Pancreas (tissue), 10 donors: Measurements from ENCODE around the gene NELL1. TPM values are rescaled to one million over a fixed set of nuclear protein-coding genes. Genes with fewer than 3 reads are reported as not detected.

Source experiments
- ATAC-seq, 4 donors: fragments of 200-7000 bp; cut with Tn5 transposase; one replicate each; pipeline versions ENCODE4 v1.8.0 to v1.9.1; 2020; ENCODE audit warnings: mild to moderate bottlenecking in 4 of 4, moderate library complexity in 4 of 4
- DNase-seq, 6 donors: peaks; one replicate each; pipeline ENCODE4 v3.0.0-alpha.2; 2020
- FAIRE-seq: peaks from 2 replicates; lab custom pipeline; 2012; peaks lifted over from hg19 to GRCh38; lab: Jason Lieb, UNC
- H3K27ac ChIP-seq, 4 donors: fragments of 200-600 bp; sonication (generic); 1 replicate in 3 of 4; 2 replicates in 1 of 4; pipeline versions ENCODE4 v1.5.0 to v1.8.0; 2020
- H3K27me3 ChIP-seq, 4 donors: fragments of 200-600 bp; one replicate each; pipeline ENCODE4 v1.8.0; 2021
- H3K36me3 ChIP-seq, 3 donors: fragments of 200-600 bp; sonication (generic) in 1 of 3; one replicate each; pipeline versions ENCODE4 v1.5.0 to v1.8.0; 2020 to 2021
- H3K4me1 ChIP-seq, 3 donors: fragments of 200-600 bp; one replicate each; pipeline ENCODE4 v1.8.0; 2021
- H3K4me3 ChIP-seq, 4 donors: fragments of 200-600 bp; sonication (generic) in 2 of 4; one replicate each; pipeline versions ENCODE4 v1.5.0 to v1.8.0; 2020 to 2021
- H3K9me3 ChIP-seq, 4 donors: fragments of 200-600 bp; one replicate each; pipeline ENCODE4 v1.8.0; 2021
- WGBS, 2 donors: extraction: QIAGEN DNeasy Blood & Tissue Kit; methylation state at CpG; one replicate each; pipeline ENCODE4 v1.1.7; 2013; 5-methylcytosine and 5-hydroxymethylcytosine counted together
- intact Hi-C, 3 donors: fragments of 100-400 bp; cut with DNase I; formaldehyde crosslinking; loops; one replicate each; pipeline versions ENCODE4 v1.11.1 to v1.14.2; 2022
- polyA plus RNA-seq, 2 donors: library from polyadenylated mRNA; stranded (reverse); fragments of 200-250 nt; gene quantifications; one replicate each; pipeline ENCODE4 v1.2.3, GENCODE V29; 2013
- total RNA-seq, 6 donors: library from RNA; stranded (reverse); fragmentation: NEBNext Ultra II Directional in 4 of 6; extraction: Animal tissue kit (Norgen Biotek cat#: 25700) in 4 of 6; gene quantifications; one replicate each; pipeline versions ENCODE4 v1.2.1 to v1.2.4, GENCODE V29; 2021 to 2023
- TF ChIP-seq, protein P1 (sequence below), 4 donors: fragments of 200-600 bp; sonication (generic) in 3 of 4; IDR thresholded peaks; one replicate each; pipeline versions ENCODE4 v1.5.0 to v1.8.0; 2021; ENCODE audit warnings: antibody characterized with exemption in 4 of 4
- donor health status: healthy with polysubstance abuse.
- donor health status: DM: no; HTN: no; CAD: no; lungs with moderate emphysema.
- donor health status: DM: no; HTN: no; CAD: no.
- donor health status: control.
- donor health status: control.
- donor health status: Bipolar disorder and iron deficiency.
- donor health status: DM: yes; HTN: yes; CAD: no.
- donor health status: DM: no; HTN: no; CAD: no.
- donor health status: DM: no; HTN: no; CAD: no.
- donor health status: DM: yes; HTN: yes; CAD: no.

NELL1 gene
- total and polyA plus RNA-seq, 8 donors: not detected

DNA sequence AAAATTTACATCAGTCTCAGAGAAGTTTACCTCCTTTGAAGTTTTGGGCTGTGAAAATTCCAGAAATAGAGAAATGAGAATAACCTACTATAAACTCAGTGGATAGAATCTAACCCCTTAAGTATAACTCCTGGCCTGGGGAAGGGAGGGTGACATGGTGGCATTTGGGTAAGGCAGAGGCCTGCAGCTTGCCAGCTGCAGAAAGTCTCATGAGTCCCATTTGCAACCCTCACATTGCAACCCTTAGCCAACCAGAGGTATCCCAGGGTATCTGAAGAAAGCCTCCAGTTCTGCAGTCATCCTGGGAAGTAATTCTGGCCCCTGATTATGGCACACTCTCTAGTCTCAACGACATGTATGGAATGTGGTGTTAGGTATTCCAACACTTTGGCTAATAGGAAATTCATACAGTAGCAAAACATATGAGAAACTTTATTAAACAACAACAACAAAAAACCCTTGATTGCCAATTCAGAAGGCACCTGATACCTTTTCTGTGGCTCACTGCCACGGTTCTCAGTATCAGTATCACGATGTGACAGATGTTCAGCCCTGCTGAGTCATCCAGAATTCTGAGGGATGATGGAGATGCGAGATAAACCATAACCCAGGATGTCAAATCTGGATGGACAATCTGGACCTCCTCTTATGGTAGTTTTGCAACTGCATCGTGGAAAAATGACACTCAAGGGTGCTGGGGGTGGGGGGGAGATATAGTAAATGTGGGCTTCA lies 743.4 kb downstream of the NELL1 start:
- no peak overlapping the region for H3K4me3 ChIP-seq
- H3K27me3 ChIP-seq: no peaks in the 10 kb centered on the region
- H3K36me3 ChIP-seq: no peaks in the 10 kb centered on the region
- ATAC-seq (no peak), DNase-seq (no peak), FAIRE-seq (no peak)
- no peak overlapping the region for H3K27ac ChIP-seq
- WGBS, 2 donors: 33 to 48% methylated on average over 5 of the region's 5 CpGs
- intact Hi-C loops: no loop called here
- H3K9me3 ChIP-seq: no peaks in the 10 kb centered on the region
- no peaks in the 10 kb centered on the region for H3K4me1 ChIP-seq
- TF ChIP-seq, protein P1, sequence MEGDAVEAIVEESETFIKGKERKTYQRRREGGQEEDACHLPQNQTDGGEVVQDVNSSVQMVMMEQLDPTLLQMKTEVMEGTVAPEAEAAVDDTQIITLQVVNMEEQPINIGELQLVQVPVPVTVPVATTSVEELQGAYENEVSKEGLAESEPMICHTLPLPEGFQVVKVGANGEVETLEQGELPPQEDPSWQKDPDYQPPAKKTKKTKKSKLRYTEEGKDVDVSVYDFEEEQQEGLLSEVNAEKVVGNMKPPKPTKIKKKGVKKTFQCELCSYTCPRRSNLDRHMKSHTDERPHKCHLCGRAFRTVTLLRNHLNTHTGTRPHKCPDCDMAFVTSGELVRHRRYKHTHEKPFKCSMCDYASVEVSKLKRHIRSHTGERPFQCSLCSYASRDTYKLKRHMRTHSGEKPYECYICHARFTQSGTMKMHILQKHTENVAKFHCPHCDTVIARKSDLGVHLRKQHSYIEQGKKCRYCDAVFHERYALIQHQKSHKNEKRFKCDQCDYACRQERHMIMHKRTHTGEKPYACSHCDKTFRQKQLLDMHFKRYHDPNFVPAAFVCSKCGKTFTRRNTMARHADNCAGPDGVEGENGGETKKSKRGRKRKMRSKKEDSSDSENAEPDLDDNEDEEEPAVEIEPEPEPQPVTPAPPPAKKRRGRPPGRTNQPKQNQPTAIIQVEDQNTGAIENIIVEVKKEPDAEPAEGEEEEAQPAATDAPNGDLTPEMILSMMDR (IDR thresholded peaks at IDR 0.05): no peak

DNA sequence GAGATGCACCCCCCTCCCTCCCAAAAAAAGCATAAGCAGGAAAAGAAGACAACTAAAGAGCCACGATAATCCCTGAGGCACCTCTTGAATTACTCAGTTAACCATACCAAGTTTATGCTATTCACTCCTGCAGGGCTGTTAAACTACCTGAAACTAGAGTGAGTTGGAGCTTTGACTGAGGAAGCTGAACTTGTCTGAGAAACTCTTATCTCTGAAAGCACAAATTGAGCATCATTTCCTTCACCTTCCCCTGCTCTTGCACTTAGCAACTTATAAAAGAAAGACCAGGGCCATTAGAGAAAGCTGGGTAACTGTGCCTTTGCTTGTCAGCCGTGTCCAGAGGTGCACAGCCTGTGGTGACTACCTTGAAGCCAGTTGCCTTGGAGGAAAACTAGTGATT lies 745.6 kb downstream of the NELL1 start:
- Histone ChIP-seq H3K9me3 (no peaks in the 10 kb centered on the region), H3K27me3 (no peaks in the 10 kb centered on the region), H3K4me3 (no peak overlapping the region), H3K27ac (no peak overlapping the region), H3K36me3 (no peaks in the 10 kb centered on the region), H3K4me1 (no peaks in the 10 kb centered on the region)
- TF ChIP-seq, protein P1 (IDR thresholded peaks at IDR 0.05): no peak
- intact Hi-C loops: no loop called here
- no peak for ATAC-seq
- FAIRE-seq: no peak
- WGBS, 2 donors: 39 to 45% methylated on average over 2 of the region's 2 CpGs
- DNase-seq: no peak

DNA sequence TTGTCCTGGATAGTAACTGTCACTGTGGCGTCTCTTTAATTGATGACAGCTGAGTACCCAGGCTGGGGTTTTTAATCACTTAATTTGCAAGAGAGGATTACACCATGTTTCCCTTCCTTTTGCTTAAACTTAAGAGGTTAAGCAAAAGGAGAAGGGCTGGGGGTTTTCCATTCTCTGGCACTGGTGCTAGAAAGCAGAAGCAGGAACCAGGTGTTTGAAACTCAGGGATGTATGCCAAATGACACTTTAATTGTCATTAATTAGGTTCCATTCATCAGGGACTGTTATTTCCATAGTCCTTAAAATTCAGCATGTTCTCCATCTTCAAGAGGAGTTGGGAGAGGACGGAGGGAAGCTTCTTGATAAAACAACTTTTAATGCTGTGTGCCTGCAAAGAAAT lies 746.2 kb downstream of the NELL1 start:
- intact Hi-C loops: no loop called here
- Histone ChIP-seq H3K27me3 (no peaks in the 10 kb centered on the region), H3K36me3 (no peaks in the 10 kb centered on the region), H3K4me1 (no peaks in the 10 kb centered on the region), H3K9me3 (no peaks in the 10 kb centered on the region), H3K4me3 (no peak overlapping the region), H3K27ac (no peak overlapping the region)
- WGBS, 2 donors: 41 to 45% methylated on average over 2 of the region's 2 CpGs
- no peak for ATAC-seq
- DNase-seq: no peak
- TF ChIP-seq, protein P1 (IDR thresholded peaks at IDR 0.05): no peak
- no peak for FAIRE-seq

DNA sequence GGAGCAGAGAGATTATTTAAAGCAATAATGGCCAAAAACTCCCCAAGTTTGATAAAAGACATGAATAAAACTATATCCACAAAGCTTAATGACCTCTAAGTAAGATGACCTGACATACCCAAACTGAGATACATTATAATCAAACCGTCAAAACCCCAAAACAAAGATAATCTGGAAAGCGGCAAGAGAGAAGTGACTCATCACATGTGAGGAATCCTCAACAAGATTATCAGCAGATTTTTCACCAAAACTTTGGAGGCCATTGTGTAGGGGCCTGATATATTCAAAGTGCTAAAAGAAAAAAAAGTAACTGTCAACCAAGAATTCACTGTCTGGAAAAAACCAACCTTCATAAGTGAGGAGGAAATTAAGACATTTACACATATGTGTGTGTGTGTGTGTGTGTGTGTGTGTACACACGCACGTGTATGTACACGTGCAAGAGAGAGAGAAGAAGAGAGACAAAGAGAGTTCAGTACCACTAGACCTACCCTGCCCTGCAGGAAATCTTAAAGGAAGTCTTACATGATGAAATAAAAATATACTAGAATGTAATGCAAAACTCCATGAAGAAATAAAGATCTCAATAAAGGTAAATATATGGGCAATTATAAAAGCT lies 752.4 kb downstream of the NELL1 start:
- 64 to 68% methylated on average over 5 of the region's 5 CpGs for WGBS, 2 donors
- no peak for FAIRE-seq
- Histone ChIP-seq H3K4me1 (no peaks in the 10 kb centered on the region), H3K9me3 (no peaks in the 10 kb centered on the region), H3K27ac (no peak overlapping the region), H3K27me3 (no peaks in the 10 kb centered on the region), H3K4me3 (no peak overlapping the region), H3K36me3 (no peaks in the 10 kb centered on the region)
- TF ChIP-seq, protein P1 (IDR thresholded peaks at IDR 0.05): no peak
- intact Hi-C loops: no loop called here
- no peak for ATAC-seq
- no peak for DNase-seq

DNA sequence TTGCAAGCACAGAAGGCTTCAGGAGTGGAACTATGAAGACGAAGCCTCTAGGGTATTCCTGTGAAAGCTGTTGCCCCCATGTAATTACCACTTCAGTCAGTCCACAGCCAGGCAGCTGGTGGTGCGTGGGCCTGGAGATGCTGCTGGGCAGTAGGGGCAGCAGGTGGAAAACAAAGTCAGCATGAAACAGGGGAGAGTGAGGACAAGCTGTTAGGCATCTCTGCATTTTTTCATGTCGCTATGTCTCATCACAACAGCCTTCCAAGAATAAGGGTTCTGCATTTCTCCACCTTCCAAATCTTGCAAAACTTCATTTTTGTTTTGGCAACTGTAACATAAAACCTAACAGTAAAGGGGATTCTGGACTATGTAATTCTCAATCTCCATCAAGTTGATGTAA lies 757.5 kb downstream of the NELL1 start:
- Histone ChIP-seq H3K4me3 (no peak overlapping the region), H3K27ac (no peak overlapping the region), H3K4me1 (no peaks in the 10 kb centered on the region), H3K27me3 (no peaks in the 10 kb centered on the region), H3K9me3 (no peaks in the 10 kb centered on the region), H3K36me3 (no peaks in the 10 kb centered on the region)
- WGBS, 2 donors: 57 to 60% methylated on average over 3 of the region's 3 CpGs
- intact Hi-C loops: no loop called here
- FAIRE-seq (no peak), ATAC-seq (no peak), DNase-seq (no peak)
- TF ChIP-seq, protein P1 (IDR thresholded peaks at IDR 0.05): no peak
